Measurements from ENCODE around the gene NDUFC2. TPM values are rescaled to one million over a fixed set of nuclear protein-coding genes. Genes with fewer than 3 reads are reported as not detected.

Gene NDUFC2
- total and polyA plus RNA-seq, 8 donors: 53.6 to 336 (median 119) TPM; not detected in 1

GRCh38 chr11:78111298-78111697 is 31.6 kb upstream of the NDUFC2 start:
- peaks cover 10 to 72% (median 63%) of the 10 kb centered on the region in 4 donors for H3K36me3 ChIP-seq
- H3K27ac ChIP-seq: no peak overlapping the region
- no peak overlapping the region for H3K4me3 ChIP-seq
- no peak for DNase-seq
- WGBS, 5 donors: 57 to 100% (median 96%) methylated on average over 2 of the region's 2 CpGs
- TF ChIP-seq POLR2A (IDR thresholded peaks at IDR 0.05) (no peak), EP300 (IDR thresholded peaks at IDR 0.05) (no peak), CTCF (IDR thresholded peaks at IDR 0.05) (no peak), POLR2AphosphoS5 (IDR thresholded peaks at IDR 0.05) (no peak)
- H3K4me1 ChIP-seq: no peaks in the 10 kb centered on the region
- no peaks in the 10 kb centered on the region for H3K9me3 ChIP-seq
- intact Hi-C loops (cut with DNase I; ENCODE audit: low total_unique reads): no loop called here
- no peaks in the 10 kb centered on the region for H3K27me3 ChIP-seq

GRCh38 chr11:78110830-78111229 is 31.2 kb upstream of the NDUFC2 start:
- intact Hi-C loops (cut with DNase I; ENCODE audit: low total_unique reads): no loop called here
- Histone ChIP-seq H3K27ac (no peak overlapping the region), H3K27me3 (no peaks in the 10 kb centered on the region), H3K4me1 (no peaks in the 10 kb centered on the region), H3K36me3 (peaks cover 10 to 72% (median 66%) of the 10 kb centered on the region in 4 donors), H3K4me3 (no peak overlapping the region), H3K9me3 (no peaks in the 10 kb centered on the region)
- WGBS, 5 donors: 93 to 97% (median 95%) methylated on average over 2 of the region's 2 CpGs
- no peak for DNase-seq
- TF ChIP-seq EP300 (IDR thresholded peaks at IDR 0.05) (no peak), POLR2AphosphoS5 (IDR thresholded peaks at IDR 0.05) (no peak), POLR2A (IDR thresholded peaks at IDR 0.05) (no peak), CTCF (IDR thresholded peaks at IDR 0.05) (no peak)

- DNase-seq: no peak
- Histone ChIP-seq H3K27me3 (no peaks in the 10 kb centered on the region), H3K27ac (no peak overlapping the region), H3K4me1 (no peaks in the 10 kb centered on the region), H3K36me3 (peaks cover 10 to 72% (median 66%) of the 10 kb centered on the region in 4 donors), H3K4me3 (no peak overlapping the region), H3K9me3 (no peaks in the 10 kb centered on the region)
- no peak for TF ChIP-seq POLR2A (IDR thresholded peaks at IDR 0.05)
- no peak for TF ChIP-seq POLR2AphosphoS5 (IDR thresholded peaks at IDR 0.05)
- no peak for TF ChIP-seq EP300 (IDR thresholded peaks at IDR 0.05)
- no peak for TF ChIP-seq CTCF (IDR thresholded peaks at IDR 0.05)
- intact Hi-C loops (cut with DNase I; ENCODE audit: low total_unique reads): no loop called here
- 90 to 98% (median 94%) methylated on average over 5 of the region's 5 CpGs for WGBS, 5 donors
Observed at GRCh38 chr11:78110351-78110750, 30.7 kb upstream of the NDUFC2 start.

- Histone ChIP-seq H3K9me3 (no peaks in the 10 kb centered on the region), H3K4me3 (no peak overlapping the region), H3K27me3 (no peaks in the 10 kb centered on the region), H3K27ac (no peak overlapping the region), H3K4me1 (no peaks in the 10 kb centered on the region), H3K36me3 (peaks cover 10 to 80% (median 68%) of the 10 kb centered on the region in 4 donors)
- no peak for DNase-seq
- intact Hi-C loops (cut with DNase I; ENCODE audit: low total_unique reads): no loop called here
- WGBS, 5 donors: 69 to 85% (median 82%) methylated on average over 3 of the region's 3 CpGs
- TF ChIP-seq POLR2AphosphoS5 (IDR thresholded peaks at IDR 0.05) (no peak), EP300 (IDR thresholded peaks at IDR 0.05) (no peak), CTCF (IDR thresholded peaks at IDR 0.05) (no peak), POLR2A (IDR thresholded peaks at IDR 0.05) (no peak)
Observed at GRCh38 chr11:78109081-78110015, 29.7 kb upstream of the NDUFC2 start.

Measured in stomach (tissue), 9 donors.